22Rv1 (cell line): Measurements from ENCODE around the gene SORT1.

Experiments
- CTCF ChIP-seq: fragments of 450-650 bp; IDR thresholded peaks from 2 replicates; pipeline ENCODE4 v1.5.1; 2017; ENCODE audit warnings: mild to moderate bottlenecking
- ZFX ChIP-seq: fragments of 450-650 bp; IDR thresholded peaks from 2 replicates; pipeline ENCODE4 v1.6.1; 2017; ENCODE audit warnings: antibody characterized with exemption, borderline replicate concordance

GRCh38 chr1:109443476-109443875 lies 45.8 kb upstream of the SORT1 start:
- TF ChIP-seq CTCF: no peak
- no peak for TF ChIP-seq ZFX
